GM18505 (cell line): ENCODE measurements around the gene POU2F1.

ENCODE experiments used
- ATAC-seq: cut with Tn5 transposase; IDR thresholded peaks from one replicate; pipeline ENCODE4 v1.9.1; 2021; ENCODE audit not compliant: unreplicated experiment
- POLR2A ChIP-seq: IDR thresholded peaks from 4 replicates; pipeline ENCODE4 v1.6.1; 2011; ENCODE audit warnings: borderline replicate concordance; ENCODE audit not compliant: insufficient read depth, insufficient read length; ENCODE audit errors: extremely low read depth

The POU2F1 gene

DNA sequence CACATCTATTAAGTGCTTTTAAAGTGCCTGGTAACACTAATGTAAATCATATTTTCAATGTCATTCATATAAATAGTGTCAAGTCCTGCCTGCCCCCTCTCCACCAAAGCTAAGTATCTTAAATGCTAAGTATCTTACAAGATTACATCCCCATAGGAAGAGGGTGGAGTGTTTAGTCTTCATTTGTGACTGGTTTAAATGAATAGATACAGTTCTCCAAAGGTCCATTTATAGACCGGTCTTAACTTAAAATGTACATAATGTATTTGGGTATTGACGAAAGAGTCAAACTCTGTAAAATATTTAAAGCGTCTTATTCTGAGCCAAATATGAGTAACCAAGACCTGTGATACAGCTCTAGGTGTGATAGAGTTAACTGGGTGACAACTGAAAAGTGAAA, 60.2 kb downstream of the POU2F1 start:
- no peak for TF ChIP-seq POLR2A
- ATAC-seq, result no peak

DNA sequence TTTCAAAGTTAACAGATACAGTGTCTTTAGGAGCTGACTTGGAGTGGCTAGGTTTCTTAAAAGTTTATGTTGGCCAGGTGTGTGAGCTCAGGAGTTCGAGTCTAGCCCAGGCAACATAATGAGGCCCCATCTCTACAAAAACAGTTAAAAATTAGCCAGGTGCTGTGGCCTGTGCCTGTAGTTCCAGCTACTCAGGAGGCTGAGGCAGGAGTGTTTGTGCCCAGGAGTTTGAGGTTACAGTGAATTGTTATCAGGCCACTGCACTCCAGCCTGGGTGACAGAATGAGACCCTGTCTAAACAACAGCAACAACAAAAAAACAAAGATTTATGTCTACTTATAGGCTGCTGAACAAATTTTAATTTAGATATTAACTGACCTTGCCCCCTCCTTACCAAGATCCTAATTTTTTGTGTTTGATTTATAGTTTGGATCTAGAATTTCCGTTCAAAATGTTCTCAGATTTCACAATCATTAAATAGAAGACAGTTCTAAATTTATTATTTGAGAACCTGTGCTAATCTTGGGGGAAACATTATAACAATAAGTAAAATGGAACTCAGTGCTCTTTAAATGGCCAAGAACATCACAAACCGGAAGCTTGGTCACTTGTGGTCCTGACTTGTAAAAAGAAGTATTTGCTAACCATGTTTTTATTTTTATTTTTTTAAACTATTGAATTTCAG, 67.8 kb downstream of the POU2F1 start:
- TF ChIP-seq POLR2A, result no peak
- ATAC-seq, result no peak

DNA sequence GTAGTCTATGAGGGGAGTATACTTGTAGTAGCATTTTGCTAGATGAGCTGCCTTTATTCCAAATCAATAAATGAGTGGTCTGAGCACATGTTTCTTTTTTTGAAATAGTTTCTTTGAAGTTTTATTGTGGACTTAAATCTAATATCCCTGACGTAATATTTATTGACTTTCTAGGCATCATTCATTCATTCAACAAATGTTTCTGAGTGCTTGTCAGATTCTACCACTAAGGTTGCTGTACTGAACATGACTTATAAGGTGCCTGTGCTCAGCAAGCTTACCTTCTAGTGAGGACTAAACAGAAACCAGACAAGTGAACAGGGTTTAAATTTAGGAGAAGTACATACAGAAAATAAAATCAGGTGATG, 68.4 kb downstream of the POU2F1 start:
- no peak for TF ChIP-seq POLR2A
- ATAC-seq, result no peak

DNA sequence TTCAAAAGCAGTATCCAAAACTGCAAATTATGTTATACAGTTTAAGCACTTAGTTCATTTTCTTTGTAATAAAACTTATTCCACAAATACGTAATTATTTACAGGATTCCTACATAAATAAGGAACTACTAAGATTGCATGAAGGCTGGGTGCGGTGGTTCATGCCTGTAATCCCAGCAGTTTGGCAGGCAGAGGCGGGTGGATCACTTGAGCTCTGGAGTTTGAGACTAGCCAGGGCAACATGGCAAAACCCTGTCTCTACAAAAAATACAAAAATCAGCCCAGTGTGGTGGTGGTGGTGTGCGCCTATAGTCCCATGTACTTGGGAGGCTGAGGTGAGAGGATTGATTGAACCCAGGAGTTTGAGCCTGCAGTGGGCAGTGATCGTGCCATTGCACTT, 69.3 kb downstream of the POU2F1 start:
- no peak for ATAC-seq
- TF ChIP-seq POLR2A, result no peak

- no peak for ATAC-seq
- TF ChIP-seq POLR2A, result no peak
Measured at GRCh38 chr1:167291539-167292185, 71.0 kb downstream of the POU2F1 start.

GRCh38 chr1:167292216-167292615, 71.5 kb downstream of the POU2F1 start:
- no peak for ATAC-seq
- TF ChIP-seq POLR2A, result no peak

DNA sequence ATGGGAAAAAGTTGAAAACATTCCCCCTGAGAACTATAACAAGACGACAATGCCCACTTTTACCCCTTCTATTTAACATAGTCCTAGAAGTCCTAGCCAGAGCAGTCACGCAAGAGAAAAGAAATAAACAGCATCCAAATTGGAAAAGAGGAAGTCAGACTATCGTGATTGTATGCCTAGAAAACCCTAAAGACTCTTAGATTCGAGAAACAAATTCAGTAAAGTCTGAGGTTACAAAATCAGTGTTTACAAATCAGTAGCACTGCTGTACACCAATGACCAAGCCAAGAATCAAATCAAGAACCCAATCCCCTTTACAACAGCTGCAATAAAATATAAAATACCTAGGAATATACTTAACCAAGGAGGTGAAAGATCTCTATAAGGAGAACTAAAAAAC, 72.4 kb downstream of the POU2F1 start:
- no peak for ATAC-seq
- no peak for TF ChIP-seq POLR2A

DNA sequence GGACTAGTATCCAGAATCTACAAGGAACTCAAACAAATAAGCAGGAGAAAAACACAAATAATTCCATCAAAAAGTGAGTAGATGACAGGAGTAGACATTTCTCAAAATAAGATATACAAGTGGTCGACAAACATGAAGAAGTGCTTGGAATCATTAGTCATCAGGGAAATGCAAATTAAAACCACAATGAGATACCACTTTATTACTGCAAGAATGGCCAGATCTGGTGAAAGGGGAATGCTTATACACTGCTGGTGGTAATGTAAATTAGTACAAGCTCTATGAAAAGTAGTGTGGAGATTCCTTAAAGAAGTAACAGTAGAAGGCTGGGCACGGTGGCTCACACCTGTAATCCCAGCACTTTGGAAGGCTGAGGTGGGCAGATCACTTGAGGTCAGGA, 73.8 kb downstream of the POU2F1 start:
- ATAC-seq, result no peak
- TF ChIP-seq POLR2A, result no peak

DNA sequence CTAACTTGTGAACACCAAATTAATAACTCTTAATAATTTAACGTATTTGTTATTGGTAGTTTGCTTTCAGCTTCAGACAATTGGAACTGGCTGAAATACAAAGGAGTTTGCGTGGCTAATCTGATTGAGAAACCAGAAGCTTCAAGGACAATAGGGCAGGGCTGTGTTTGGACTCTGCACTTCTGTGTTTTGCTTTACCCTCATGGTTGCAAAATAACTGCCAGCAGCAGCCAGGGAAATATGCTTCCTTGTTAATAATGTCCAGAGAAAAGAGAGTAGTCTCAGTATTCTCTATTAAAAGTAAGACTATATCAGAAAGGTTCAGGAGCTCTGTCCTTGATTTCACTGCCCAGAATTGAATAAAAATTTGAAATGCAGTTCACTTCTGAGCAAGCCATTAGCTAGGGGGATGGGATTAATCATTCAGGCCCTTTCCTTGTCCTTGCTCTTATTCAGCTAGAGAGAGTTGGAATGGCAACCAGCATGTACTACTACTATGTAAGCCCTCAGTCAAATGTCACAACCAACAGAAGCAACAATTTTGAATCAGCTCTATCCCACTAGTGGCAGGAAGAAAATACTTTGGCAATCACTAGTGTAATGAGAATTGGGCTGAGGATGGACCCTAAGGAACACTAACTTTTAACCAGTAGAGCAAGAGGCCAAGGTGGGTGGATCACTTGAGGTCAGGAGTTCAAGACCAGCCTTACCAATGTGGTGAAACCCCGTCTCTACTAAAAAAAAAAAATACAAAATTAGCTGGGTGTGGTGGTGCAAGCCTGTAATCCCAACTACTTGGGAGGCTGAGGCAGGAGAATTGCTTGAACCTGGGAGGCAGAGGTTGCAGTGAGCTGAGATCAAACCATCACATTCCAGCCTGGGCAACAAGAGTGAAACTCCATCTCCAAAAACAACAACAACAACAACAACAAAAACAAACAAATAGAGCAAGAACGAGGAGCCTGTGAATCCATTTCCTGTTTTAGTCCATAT, 76.8 kb downstream of the POU2F1 start:
- ATAC-seq, result no peak
- no peak for TF ChIP-seq POLR2A

GRCh38 chr1:167298325-167298724, 77.6 kb downstream of the POU2F1 start:
- no peak for TF ChIP-seq POLR2A

DNA sequence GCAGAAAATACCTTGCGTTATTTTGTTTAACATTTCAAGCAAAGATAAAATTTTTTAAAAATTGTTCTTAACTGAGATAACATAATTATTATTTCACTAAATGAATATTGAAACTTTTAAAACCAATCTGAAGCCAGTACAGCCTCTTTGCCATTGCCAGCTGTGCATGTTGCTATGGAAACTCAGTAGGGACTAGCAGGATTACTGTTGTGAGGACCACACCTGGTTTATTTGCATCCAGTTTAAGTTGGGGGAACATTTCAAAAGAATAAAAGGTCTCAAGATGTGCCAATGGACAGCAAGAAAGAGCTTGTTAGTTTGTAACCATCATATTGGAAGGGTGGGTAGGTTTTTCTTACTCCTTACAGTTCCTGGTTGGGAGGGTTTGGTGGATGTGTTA, 80.7 kb downstream of the POU2F1 start:
- no peak for ATAC-seq

More at GRCh38 chr1:167298325-167298724, 77.6 kb downstream of the POU2F1 start:
- ATAC-seq, result no peak

DNA sequence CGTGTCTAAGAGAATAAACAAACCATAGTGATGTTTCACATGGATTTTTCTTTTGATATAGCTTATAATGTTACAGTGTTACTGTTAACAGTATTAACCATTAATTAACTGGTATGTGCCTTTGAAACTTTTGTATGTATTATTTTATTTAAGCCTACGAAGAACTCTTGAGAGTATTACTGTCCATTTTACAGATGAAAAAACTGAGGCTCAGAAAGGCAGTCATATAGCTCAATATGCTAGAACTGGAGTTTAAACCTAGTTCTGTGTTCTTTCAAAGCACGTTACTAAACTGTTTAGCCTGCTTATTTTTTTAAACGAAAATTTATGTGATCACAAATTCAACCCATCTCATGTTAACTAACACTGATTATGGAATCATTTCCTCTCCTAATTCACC, 83.5 kb downstream of the POU2F1 start:
- no peak for TF ChIP-seq POLR2A
- ATAC-seq, result no peak

More for the DNA sequence above, 80.7 kb downstream of the POU2F1 start:
- no peak for TF ChIP-seq POLR2A

- TF ChIP-seq POLR2A, result no peak
- no peak for ATAC-seq
Measured at GRCh38 chr1:167305059-167305705, 84.5 kb downstream of the POU2F1 start.
